HUES64 (cell line): ENCODE measurements around the gene CFAP77.

ENCODE experiments used
- H3K27ac ChIP-seq: 2 replicates; pipeline ENCODE4 v1.7.0; 2013; ENCODE audit warnings: low read depth, low read length, inconsistent platforms
- H3K27me3 ChIP-seq: 2 replicates; pipeline ENCODE4 v1.6.1; 2013; ENCODE audit warnings: mild to moderate bottlenecking, low read length; ENCODE audit not compliant: insufficient read depth
- H3K36me3 ChIP-seq: 2 replicates; pipeline ENCODE4 v1.6.1; 2013; ENCODE audit warnings: mild to moderate bottlenecking, low read length; ENCODE audit not compliant: insufficient read depth
- H3K4me1 ChIP-seq: 2 replicates; pipeline ENCODE4 v1.6.1; 2013; ENCODE audit warnings: mild to moderate bottlenecking, low read length, moderate library complexity; ENCODE audit not compliant: insufficient read depth
- H3K4me3 ChIP-seq: 2 replicates; pipeline ENCODE4 v1.5.1; 2013; ENCODE audit warnings: mild to moderate bottlenecking, low read length, moderate library complexity
- H3K9ac ChIP-seq: 2 replicates; pipeline ENCODE4 v1.6.1; 2013; ENCODE audit warnings: mild to moderate bottlenecking, low read depth, low read length
- H3K9me3 ChIP-seq: 2 replicates; pipeline ENCODE4 v1.6.1; 2013; ENCODE audit warnings: low read depth, low read length; ENCODE audit not compliant: insufficient read depth
- WGBS: fragments of 150-250, 120-280 bp; methylation state at CpG from one replicate; pipeline ENCODE4 v1.1.7; 2013; ENCODE audit warnings: missing lambda C conversion rate; 5-methylcytosine and 5-hydroxymethylcytosine counted together

CFAP77 gene

DNA sequence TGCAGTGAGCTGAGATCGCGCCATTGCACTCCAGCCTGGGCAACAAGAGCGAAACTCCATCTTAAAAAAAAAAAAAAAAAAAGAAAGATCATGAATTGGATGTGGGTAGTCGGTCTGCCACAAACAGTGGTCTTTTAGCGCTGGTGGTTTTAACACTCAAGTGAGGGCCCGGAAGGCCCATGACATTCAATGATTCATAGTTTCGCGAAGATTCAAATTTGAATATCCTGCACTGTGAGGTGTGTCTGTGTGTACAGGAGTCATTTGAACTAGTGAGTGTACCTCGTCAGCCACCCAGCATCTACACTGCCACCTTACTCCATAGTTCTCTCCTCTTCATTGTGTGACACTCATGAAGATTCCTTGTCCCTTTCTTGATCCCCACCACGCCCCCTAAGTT lies 41.3 kb downstream of the CFAP77 start:
- Histone ChIP-seq H3K36me3 (no peaks in the 10 kb centered on the region), H3K4me1 (no peaks in the 10 kb centered on the region), H3K27ac (no peak overlapping the region), H3K9me3 (no peaks in the 10 kb centered on the region), H3K4me3 (no peak overlapping the region), H3K27me3 (0 out of 2 replicates have a peak, but pooled peaks cover 4% of the 10 kb centered on the region), H3K9ac (no peak overlapping the region)
- 93% methylated on average over 7 of the region's 10 CpGs for WGBS

DNA sequence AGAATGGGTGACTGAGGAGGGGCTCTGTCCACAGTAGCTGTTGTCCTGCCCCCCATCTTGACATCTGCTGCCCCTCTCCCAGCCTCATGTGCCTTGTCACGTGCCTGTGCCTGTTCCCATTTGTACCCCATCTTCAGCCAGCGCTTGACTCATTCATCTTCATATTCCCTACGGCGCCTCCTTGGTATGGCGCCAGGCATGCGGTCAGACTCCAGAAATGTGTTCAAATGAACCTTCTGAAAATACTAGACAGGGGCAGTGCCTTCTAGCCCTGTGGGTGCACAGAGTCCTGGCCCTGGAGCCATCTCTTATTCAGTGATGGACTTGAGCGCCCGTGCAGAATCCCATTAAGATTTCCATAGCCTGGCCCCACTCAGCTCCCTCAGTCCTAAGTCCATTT lies 46.2 kb downstream of the CFAP77 start:
- peaks cover 5% of the 10 kb centered on the region; the same call in 1 of the 2 replicates for H3K4me1 ChIP-seq
- no peaks in the 10 kb centered on the region for H3K27me3 ChIP-seq
- no peaks in the 10 kb centered on the region for H3K36me3 ChIP-seq
- H3K9me3 ChIP-seq, result no peaks in the 10 kb centered on the region; the same call in 1 of the 2 replicates
- no peak overlapping the region for H3K4me3 ChIP-seq
- WGBS, result 97% methylated on average over 8 of the region's 8 CpGs
- no peak overlapping the region for H3K27ac ChIP-seq
- H3K9ac ChIP-seq, result no peak overlapping the region

DNA sequence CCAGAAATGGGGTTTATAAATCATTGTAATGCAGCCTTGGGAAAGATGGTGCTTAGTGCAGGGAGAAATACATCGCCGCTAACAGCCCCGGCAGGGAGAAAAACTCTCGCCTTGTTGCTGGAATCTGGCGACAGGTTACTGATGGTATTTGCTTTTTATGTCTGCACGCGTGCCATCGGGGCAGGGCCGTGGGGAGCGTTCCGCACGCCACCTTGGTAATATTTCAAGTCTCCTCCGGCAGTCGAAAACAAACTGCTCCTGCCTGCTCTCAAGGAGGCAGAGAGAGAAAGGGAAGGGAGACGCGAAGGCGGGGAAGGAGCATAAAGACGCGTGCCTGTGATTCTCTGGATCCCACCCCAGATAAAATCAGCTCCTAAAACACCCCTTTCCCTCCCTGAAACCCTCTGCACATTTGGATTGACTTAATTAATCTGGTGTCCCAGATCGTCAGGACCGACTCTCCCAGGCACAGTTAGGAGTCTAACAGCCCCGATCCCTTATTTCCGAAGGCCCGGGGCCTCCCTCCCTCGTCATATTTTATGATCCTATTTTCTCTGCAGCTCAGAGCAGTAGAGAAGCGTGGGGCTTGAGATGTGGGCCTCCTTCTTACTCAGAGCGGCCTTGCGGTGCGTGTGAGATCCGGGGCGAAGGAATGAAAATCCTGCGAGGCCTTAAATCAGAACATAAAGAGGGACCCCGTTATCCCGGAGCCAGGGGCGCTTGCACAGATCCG lies 47.7 kb downstream of the CFAP77 start:
- peaks cover 5% of the 10 kb centered on the region; the same call in 1 of the 2 replicates for H3K4me1 ChIP-seq
- no peak overlapping the region for H3K27ac ChIP-seq
- H3K9ac ChIP-seq, result no peak overlapping the region
- H3K27me3 ChIP-seq, result no peaks in the 10 kb centered on the region
- H3K9me3 ChIP-seq, result no peaks in the 10 kb centered on the region; the same call in 1 of the 2 replicates
- H3K36me3 ChIP-seq, result no peaks in the 10 kb centered on the region
- no peak overlapping the region for H3K4me3 ChIP-seq
- 92% methylated on average over 34 of the region's 36 CpGs for WGBS

DNA sequence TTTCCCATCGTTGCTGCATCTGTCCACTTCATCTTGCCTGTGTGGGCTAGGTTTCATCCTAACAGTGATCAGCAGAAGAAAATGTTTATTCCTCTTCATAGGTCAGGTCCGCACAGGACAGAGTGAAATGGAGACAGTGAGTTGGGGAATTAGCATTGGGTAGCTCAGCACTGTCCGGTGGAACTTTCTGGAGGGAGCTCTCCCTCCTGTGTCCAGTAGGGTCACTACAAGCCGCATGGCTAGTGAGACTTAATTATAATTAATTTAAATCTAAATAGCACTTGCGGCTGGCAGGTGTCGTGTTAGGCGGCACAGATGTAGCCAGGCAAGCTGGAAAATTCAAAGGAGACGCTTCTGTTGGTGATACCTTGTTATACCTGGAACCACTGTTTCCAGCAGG lies 48.4 kb downstream of the CFAP77 start:
- Histone ChIP-seq H3K9ac (no peak overlapping the region), H3K27ac (no peak overlapping the region), H3K9me3 (no peaks in the 10 kb centered on the region; the same call in 1 of the 2 replicates), H3K4me3 (no peak overlapping the region), H3K4me1 (peaks cover 5% of the 10 kb centered on the region; the same call in 1 of the 2 replicates), H3K27me3 (no peaks in the 10 kb centered on the region), H3K36me3 (no peaks in the 10 kb centered on the region)
- 85% methylated on average over 7 of the region's 8 CpGs for WGBS

DNA sequence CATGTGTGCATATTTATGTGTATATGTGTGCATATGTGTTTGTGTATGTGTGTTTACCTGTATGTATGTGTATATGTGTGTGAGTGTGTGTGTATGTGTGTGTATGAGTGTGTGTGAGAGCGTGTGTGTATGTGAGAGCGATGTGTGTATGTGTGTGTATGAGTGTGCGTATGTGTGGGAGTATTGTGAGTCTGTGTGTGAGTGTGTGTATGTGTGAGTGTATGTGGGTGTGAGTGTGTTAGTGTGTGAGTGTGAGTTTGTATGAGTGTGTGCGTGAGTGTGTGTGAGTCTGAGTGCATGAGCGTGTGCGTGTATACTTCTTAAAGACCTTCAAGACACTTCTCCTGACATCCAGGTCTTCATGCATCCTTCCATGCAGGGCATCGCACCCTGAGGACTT lies 49.6 kb downstream of the CFAP77 start:
- Histone ChIP-seq H3K4me1 (peaks cover 5% of the 10 kb centered on the region; the same call in 1 of the 2 replicates), H3K4me3 (no peak overlapping the region), H3K27ac (no peak overlapping the region), H3K36me3 (no peaks in the 10 kb centered on the region), H3K9me3 (no peaks in the 10 kb centered on the region; the same call in 1 of the 2 replicates), H3K9ac (no peak overlapping the region), H3K27me3 (no peaks in the 10 kb centered on the region)
- 99% methylated on average over 6 of the region's 7 CpGs for WGBS

DNA sequence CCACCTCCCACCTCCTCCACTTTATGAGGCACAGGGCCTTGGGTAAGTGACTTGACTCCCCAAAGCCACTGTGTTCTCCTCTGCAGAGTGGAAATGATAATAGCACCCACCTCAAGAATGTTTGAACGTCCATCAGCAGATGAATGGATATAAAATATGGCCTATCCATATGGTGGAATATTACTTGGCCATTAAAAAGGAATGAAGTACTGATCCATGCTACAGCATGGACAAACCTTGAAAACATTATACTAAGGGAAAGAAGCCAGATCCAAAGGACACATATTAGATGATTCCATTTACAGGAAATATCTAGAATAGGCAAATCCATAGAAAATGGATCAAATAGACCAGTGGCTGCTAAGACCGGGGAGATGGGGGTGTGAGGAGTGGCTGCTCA lies 50.2 kb downstream of the CFAP77 start:
- H3K4me1 ChIP-seq, result peaks cover 5% of the 10 kb centered on the region; the same call in 1 of the 2 replicates
- no peaks in the 10 kb centered on the region for H3K27me3 ChIP-seq
- no peak overlapping the region for H3K27ac ChIP-seq
- 98% methylated on average over 1 of the region's 2 CpGs for WGBS
- no peak overlapping the region for H3K9ac ChIP-seq
- H3K4me3 ChIP-seq, result no peak overlapping the region
- no peaks in the 10 kb centered on the region; the same call in 1 of the 2 replicates for H3K9me3 ChIP-seq
- H3K36me3 ChIP-seq, result no peaks in the 10 kb centered on the region

DNA sequence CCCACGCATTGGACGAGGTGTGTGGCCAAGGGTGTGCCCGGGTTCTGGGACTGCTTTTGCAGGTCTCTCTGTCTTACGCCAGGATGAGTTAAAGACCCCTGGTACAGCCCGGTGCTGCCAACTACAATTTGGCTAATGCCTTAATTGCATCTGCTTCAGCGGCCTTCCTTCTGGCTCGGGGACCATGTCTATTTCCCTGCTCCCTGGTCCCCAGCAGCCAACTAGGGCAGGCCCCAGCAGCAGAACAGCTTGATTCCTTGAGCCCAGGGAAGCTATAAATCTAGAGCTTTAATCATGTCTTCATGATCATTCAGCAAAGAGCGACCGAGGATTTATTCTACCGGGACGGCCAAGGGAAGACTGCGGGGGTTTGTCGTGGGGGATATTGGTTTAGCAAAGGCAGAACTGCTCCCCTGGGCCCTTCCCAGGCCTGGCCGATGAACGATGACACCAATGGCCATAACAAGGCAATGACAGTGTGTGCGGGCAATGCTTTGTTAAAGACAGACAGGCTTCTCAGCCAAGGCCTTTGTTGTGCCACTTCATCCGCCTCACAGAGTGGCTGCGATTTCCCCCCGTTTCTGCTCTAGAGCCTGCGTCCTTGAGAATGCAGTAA lies 51.4 kb downstream of the CFAP77 start:
- Histone ChIP-seq H3K27ac (no peak overlapping the region), H3K9ac (no peak overlapping the region), H3K4me1 (peaks cover 5% of the 10 kb centered on the region; the same call in 1 of the 2 replicates), H3K9me3 (no peaks in the 10 kb centered on the region; the same call in 1 of the 2 replicates), H3K36me3 (no peaks in the 10 kb centered on the region), H3K27me3 (no peaks in the 10 kb centered on the region), H3K4me3 (no peak overlapping the region)
- WGBS, result 89% methylated on average over 20 of the region's 20 CpGs

DNA sequence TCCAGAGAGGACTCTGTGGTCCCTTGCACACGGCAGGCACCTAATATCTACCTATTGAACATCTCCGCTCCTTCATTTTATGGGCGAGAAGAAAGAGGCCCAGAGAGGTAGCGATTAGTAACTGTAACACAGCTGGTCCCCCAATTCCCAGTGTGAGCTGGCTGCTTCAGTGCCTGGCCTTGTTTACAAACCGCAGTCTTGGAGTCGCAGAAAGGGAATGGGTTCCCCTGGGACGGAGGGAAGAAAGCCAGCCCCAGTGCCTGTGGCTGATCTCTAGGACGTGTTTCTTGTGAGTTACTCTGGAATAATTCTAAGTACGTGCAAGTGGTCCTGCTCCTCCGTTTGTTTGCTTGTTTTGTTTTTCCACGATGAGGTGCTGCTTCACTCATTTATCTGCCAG lies 52.0 kb downstream of the CFAP77 start:
- Histone ChIP-seq H3K4me3 (no peak overlapping the region), H3K27ac (no peak overlapping the region), H3K36me3 (no peaks in the 10 kb centered on the region), H3K27me3 (no peaks in the 10 kb centered on the region), H3K4me1 (peaks cover 5% of the 10 kb centered on the region; the same call in 1 of the 2 replicates), H3K9ac (no peak overlapping the region), H3K9me3 (no peaks in the 10 kb centered on the region; the same call in 1 of the 2 replicates)
- 90% methylated on average over 11 of the region's 11 CpGs for WGBS

DNA sequence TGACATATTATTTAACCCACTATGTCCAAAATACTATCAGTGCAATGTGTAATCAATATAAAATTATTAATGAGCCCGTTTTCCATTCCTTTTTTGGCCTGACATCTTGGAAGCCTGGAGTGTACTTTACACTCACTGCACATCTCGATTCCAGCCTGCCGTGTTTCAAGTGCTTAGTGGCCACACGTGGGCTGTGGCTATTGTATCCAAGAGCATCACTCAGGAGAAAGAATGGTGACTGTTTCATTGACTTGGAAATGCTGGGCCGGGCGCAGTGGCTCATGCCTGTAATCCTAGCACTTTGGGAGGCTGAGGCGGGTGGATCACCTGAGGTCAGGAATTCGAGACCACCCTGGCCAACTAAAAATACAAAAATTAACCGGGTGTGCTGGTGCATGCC lies 54.5 kb downstream of the CFAP77 start:
- H3K4me1 ChIP-seq, result no peaks in the 10 kb centered on the region
- no peak overlapping the region for H3K27ac ChIP-seq
- H3K36me3 ChIP-seq, result no peaks in the 10 kb centered on the region
- 92% methylated on average over 9 of the region's 9 CpGs for WGBS
- no peaks in the 10 kb centered on the region; the same call in 1 of the 2 replicates for H3K9me3 ChIP-seq
- H3K4me3 ChIP-seq, result no peak overlapping the region
- no peak overlapping the region for H3K9ac ChIP-seq
- no peaks in the 10 kb centered on the region for H3K27me3 ChIP-seq

DNA sequence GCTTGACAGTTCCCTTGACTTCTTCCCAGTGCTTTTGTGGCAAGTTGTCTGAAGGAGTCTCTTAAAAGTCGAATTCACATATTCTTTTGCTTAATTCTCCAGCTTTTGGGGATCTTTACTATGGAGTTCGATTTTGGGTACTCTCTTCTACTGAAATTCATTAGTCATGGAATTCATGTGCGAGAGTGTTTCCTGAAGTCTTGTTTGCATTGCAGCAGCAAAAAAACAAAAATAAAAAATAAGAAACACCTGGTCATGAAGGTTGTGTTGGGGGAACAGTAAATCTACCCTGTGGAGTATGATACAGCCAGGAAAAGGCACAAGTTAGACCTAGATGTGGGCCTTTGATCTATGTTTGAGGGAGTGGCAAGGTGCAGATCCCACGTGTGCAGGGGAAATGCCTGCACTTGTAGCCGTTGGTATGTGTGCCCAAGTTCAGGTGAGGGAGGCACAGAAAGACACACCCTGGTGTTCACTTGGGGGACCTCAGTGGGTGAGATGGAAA lies 55.2 kb downstream of the CFAP77 start:
- Histone ChIP-seq H3K9me3 (no peaks in the 10 kb centered on the region; the same call in 1 of the 2 replicates), H3K4me3 (no peak overlapping the region), H3K9ac (no peak overlapping the region), H3K4me1 (no peaks in the 10 kb centered on the region), H3K27ac (no peak overlapping the region), H3K27me3 (no peaks in the 10 kb centered on the region), H3K36me3 (no peaks in the 10 kb centered on the region)
- 91% methylated on average over 5 of the region's 5 CpGs for WGBS

DNA sequence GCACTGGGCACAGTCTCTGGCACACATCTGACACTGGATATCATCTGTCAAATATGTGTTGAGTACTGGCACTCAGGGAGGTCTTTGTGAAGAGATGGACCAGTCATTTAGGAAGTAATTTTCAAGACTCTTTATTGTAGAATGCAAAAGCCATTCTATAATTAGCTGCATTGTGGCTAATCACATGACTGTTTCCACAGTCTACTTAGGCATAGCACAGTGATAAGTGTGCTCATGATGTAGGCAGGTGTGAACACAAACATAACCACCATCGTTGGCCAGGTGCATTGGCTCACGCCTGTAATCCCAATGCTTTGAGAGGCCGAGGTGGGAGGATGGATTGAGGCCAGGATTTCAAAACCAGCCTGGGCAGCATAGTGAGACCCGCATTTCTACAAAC lies 62.2 kb downstream of the CFAP77 start:
- H3K27ac ChIP-seq, result no peak overlapping the region
- H3K4me1 ChIP-seq, result no peaks in the 10 kb centered on the region
- H3K27me3 ChIP-seq, result no peaks in the 10 kb centered on the region
- no peak overlapping the region for H3K4me3 ChIP-seq
- no peak overlapping the region for H3K9ac ChIP-seq
- no peaks in the 10 kb centered on the region for H3K36me3 ChIP-seq
- H3K9me3 ChIP-seq, result no peaks in the 10 kb centered on the region
- WGBS, result 91% methylated on average over 4 of the region's 4 CpGs
